Gastroesophageal sphincter (tissue), 4 donors: Measurements from ENCODE around the gene ABCC1. TPM values are rescaled to one million over a fixed set of nuclear protein-coding genes. Genes with fewer than 3 reads are reported as not detected.
A peak's percentile ranks its signal among the peaks of the same experiment; 100 is the strongest.

Experiments used
- ATAC-seq: fragments of 150-250 bp; one replicate; pipeline ENCODE4 v1.9.1; 2016; ENCODE audit warnings: mild to moderate bottlenecking, moderate library complexity
- H3K27ac ChIP-seq, 4 donors: fragments of 200-600 bp; sonication (generic) in 3 of 4; 1 replicate in 3 of 4; 2 replicates in 1 of 4; pipeline ENCODE4 v1.5.1; 2016 to 2019
- H3K27me3 ChIP-seq: fragments of 200-600 bp; sonication (generic); one replicate; pipeline ENCODE4 v1.5.1; 2019
- H3K36me3 ChIP-seq, 2 donors: fragments of 200-600 bp; sonication (generic); one replicate each; pipeline ENCODE4 v1.5.1; 2019; ENCODE audit warnings: control low read depth in 1 of 2
- H3K4me1 ChIP-seq, 3 donors: fragments of 200-600 bp; sonication (generic); 1 replicate in 2 of 3; 2 replicates in 1 of 3; pipeline ENCODE4 v1.5.1; 2016 to 2019; ENCODE audit warnings: control low read depth in 2 of 3
- H3K4me3 ChIP-seq, 2 donors: fragments of 200-600 bp; sonication (generic); one replicate each; pipeline ENCODE4 v1.5.1; 2019; ENCODE audit warnings: mild to moderate bottlenecking in 1 of 2, moderate library complexity in 1 of 2
- H3K9me3 ChIP-seq, 3 donors: fragments of 200-600 bp; sonication (generic); one replicate each; pipeline ENCODE4 v1.5.1; 2017 to 2019; ENCODE audit warnings: control low read depth in 2 of 3
- CTCF ChIP-seq, 4 experiments: fragments of 200-600 bp in 2 of 4; fragments of 450-650 bp in 2 of 4; sonication (generic) in 1 of 4; IDR thresholded peaks; one replicate each; pipeline ENCODE4 v1.5.1; 2017 to 2019; ENCODE audit warnings: antibody characterized with exemption in 4 of 4, mild to moderate bottlenecking in 2 of 4, moderate library complexity in 2 of 4
- EP300 ChIP-seq: sonication (generic); formaldehyde crosslinking; IDR thresholded peaks from one replicate; pipeline ENCODE4 v1.6.1; 2017; ENCODE audit warnings: antibody characterized with exemption, mild to moderate bottlenecking
- POLR2A ChIP-seq, 2 donors: fragments of 450-650 bp; IDR thresholded peaks; one replicate each; pipeline ENCODE4 v1.6.1; 2017; ENCODE audit warnings: antibody characterized with exemption in 2 of 2, mild to moderate bottlenecking in 2 of 2, moderate library complexity in 1 of 2
- POLR2AphosphoS5 ChIP-seq: sonication (generic); formaldehyde crosslinking; IDR thresholded peaks from one replicate; pipeline ENCODE4 v1.6.1; 2017; ENCODE audit warnings: antibody characterized with exemption
- WGBS, 2 donors: methylation state at CpG; one replicate each; pipeline ENCODE4 v1.1.5; 2018; ENCODE audit warnings: low coverage in 1 of 2; 5-methylcytosine and 5-hydroxymethylcytosine counted together
- total RNA-seq, 4 donors: library from RNA; depleted of rRNA; stranded (reverse); fragments of >200 nt; gene quantifications; one replicate each; pipeline ENCODE4 v1.1.0, GENCODE V29; 2016

The ABCC1 gene
- total RNA-seq, 4 donors from 2014 or later: 50.8 to 122 (median 63.1) TPM

GRCh38 chr16:16018705-16019104, 69.3 kb downstream of the ABCC1 start:
- 90 to 100% methylated on average over 3 of the region's 4 CpGs for WGBS, 2 donors
- H3K4me1 ChIP-seq: peaks cover 14 to 99% (median 23%) of the 10 kb centered on the region in 3 donors
- peaks cover 0 to 57% of the 10 kb centered on the region in 2 donors for H3K36me3 ChIP-seq
- no peaks in the 10 kb centered on the region for H3K9me3 ChIP-seq
- H3K27me3 ChIP-seq: no peaks in the 10 kb centered on the region
- no peak for TF ChIP-seq CTCF (IDR thresholded peaks at IDR 0.05)
- H3K27ac ChIP-seq: peak overlapping the region in 3 of 4 donors; percentile 81 to 87 (median 87)
- ATAC-seq: no peak
- H3K4me3 ChIP-seq: no peak overlapping the region

- Histone ChIP-seq H3K4me3 (no peak overlapping the region), H3K27me3 (no peaks in the 10 kb centered on the region), H3K4me1 (peaks cover 14 to 99% (median 20%) of the 10 kb centered on the region in 3 donors), H3K27ac (peak overlapping the region in 3 of 4 donors; percentile 81 to 87 (median 87)), H3K9me3 (no peaks in the 10 kb centered on the region), H3K36me3 (peaks cover 0 to 57% of the 10 kb centered on the region in 2 donors)
- ATAC-seq: no peak
- TF ChIP-seq POLR2A (IDR thresholded peaks at IDR 0.05) (no peak), CTCF (IDR thresholded peaks at IDR 0.05) (no peak), POLR2AphosphoS5 (peak; percentile 66), EP300 (no peak)
- WGBS, 2 donors: 75% methylated on average over 1 of the region's 4 CpGs; no CpG with 5 or more reads in 1 of the 2 donors
Observed at GRCh38 chr16:16019488-16019887, 70.1 kb downstream of the ABCC1 start.

- peaks cover 0 to 57% of the 10 kb centered on the region in 2 donors for H3K36me3 ChIP-seq
- H3K9me3 ChIP-seq: no peaks in the 10 kb centered on the region
- TF ChIP-seq EP300 (no peak), CTCF (IDR thresholded peaks at IDR 0.05) (no peak), POLR2AphosphoS5 (no peak), POLR2A (IDR thresholded peaks at IDR 0.05) (no peak)
- H3K27ac ChIP-seq: peak overlapping the region in 3 of 4 donors; percentile 81 to 87 (median 87)
- H3K4me1 ChIP-seq: peaks cover 14 to 99% (median 21%) of the 10 kb centered on the region in 3 donors
- WGBS, 2 donors: 73 to 92% methylated on average over 3 of the region's 3 CpGs
- ATAC-seq: no peak
- no peaks in the 10 kb centered on the region for H3K27me3 ChIP-seq
- no peak overlapping the region for H3K4me3 ChIP-seq
Observed at GRCh38 chr16:16020291-16020690, 70.9 kb downstream of the ABCC1 start.

GRCh38 chr16:16021020-16021419, 71.6 kb downstream of the ABCC1 start:
- Histone ChIP-seq H3K4me3 (no peak overlapping the region), H3K9me3 (no peaks in the 10 kb centered on the region), H3K4me1 (peaks cover 10 to 99% (median 27%) of the 10 kb centered on the region in 3 donors), H3K27ac (peak overlapping the region; percentile 81 to 88 (median 87)), H3K36me3 (peaks cover 0 to 52% of the 10 kb centered on the region in 2 donors), H3K27me3 (no peaks in the 10 kb centered on the region)
- TF ChIP-seq POLR2AphosphoS5 (no peak), POLR2A (IDR thresholded peaks at IDR 0.05) (no peak), EP300 (no peak), CTCF (IDR thresholded peaks at IDR 0.05) (no peak)
- ATAC-seq: no peak
- WGBS, 2 donors: 71% methylated on average over 3 of the region's 3 CpGs; no CpG with 5 or more reads in 1 of the 2 donors

GRCh38 chr16:16021646-16021987, 72.2 kb downstream of the ABCC1 start:
- Histone ChIP-seq H3K9me3 (no peaks in the 10 kb centered on the region), H3K27me3 (no peaks in the 10 kb centered on the region), H3K27ac (peak overlapping the region; percentile 81 to 88 (median 87)), H3K4me1 (peaks cover 10 to 99% (median 33%) of the 10 kb centered on the region in 3 donors), H3K4me3 (no peak overlapping the region), H3K36me3 (peaks cover 0 to 47% of the 10 kb centered on the region in 2 donors)
- TF ChIP-seq POLR2AphosphoS5 (no peak), CTCF (IDR thresholded peaks at IDR 0.05) (no peak), POLR2A (IDR thresholded peaks at IDR 0.05) (no peak)
- 40 to 43% methylated on average over 3 to 8 of the region's 9 CpGs for WGBS, 2 donors
- ATAC-seq: no peak
